GM12878 (cell line): ENCODE data around the gene RFPL2. TPM values are rescaled to one million over a fixed set of nuclear protein-coding genes. Genes with fewer than 3 reads are reported as not detected.
A peak's percentile ranks its signal among the peaks of the same experiment; 100 is the strongest.

Experiments used
- ATAC-seq: fragments of 200-7000 bp; cut with Tn5 transposase; 3 replicates; pipeline ENCODE4 v1.9.1; 2020; ENCODE audit warnings: mild to moderate bottlenecking, moderate library complexity
- Bru-seq: library from RNA; stranded (reverse); fragments of 400-500 nt; gene quantifications from one replicate; lab custom pipeline; 2021; lab: Mats Ljungman, UMichigan
- BruChase-seq, 2 experiments: library from RNA; stranded (reverse); fragments of 400-500 nt; gene quantifications; one replicate each; lab custom pipeline; 2021; lab: Mats Ljungman, UMichigan
- BruUV-seq: library from RNA; stranded (reverse); fragments of 400-500 nt; replicated peaks from 2 replicates; lab custom pipeline; 2021; lab: Mats Ljungman, UMichigan
- CTCF ChIA-PET: fragments of 300-600 bp; sonication (Branson Sonifier 250); formaldehyde crosslinking; extraction: SDS; loops from one replicate; lab custom pipeline; 2021; ENCODE audit warnings: inconsistent platforms; lab: Yijun Ruan, JAX
- POLR2A ChIA-PET: fragments of 350-600 bp; formaldehyde crosslinking; extraction: SDS; loops from one replicate; lab custom pipeline; 2021; ENCODE audit warnings: inconsistent platforms; lab: Charles Lee
- RAD21 ChIA-PET: fragments of 300-600 bp; sonication (Branson Sonifier 250); formaldehyde crosslinking; loops from one replicate; lab custom pipeline; 2023; ENCODE audit warnings: antibody characterized with exemption; ENCODE audit not compliant: unreplicated experiment; lab: Charles Lee
- SMC1A ChIA-PET: fragments of 300-600 bp; sonication (Branson Sonifier 250); formaldehyde crosslinking; loops from one replicate; lab custom pipeline; 2023; ENCODE audit not compliant: unreplicated experiment, uncharacterized antibody; lab: Charles Lee
- DNase-seq: peaks from one replicate; pipeline ENCODE4 v3.0.0-alpha.2; 2011; ENCODE audit warnings: low read depth, low spot score
- FAIRE-seq: peaks from 3 replicates; lab custom pipeline; 2011; peaks lifted over from hg19 to GRCh38; lab: Jason Lieb, UNC
- H2AFZ ChIP-seq: 2 replicates; pipeline ENCODE4 v1.6.0; 2011; ENCODE audit warnings: low read depth, low read length, control low read depth; ENCODE audit not compliant: control insufficient read depth
- H3K27ac ChIP-seq: 2 replicates; pipeline ENCODE4 v1.5.1; 2011; ENCODE audit warnings: control low read depth; ENCODE audit not compliant: control insufficient read depth, insufficient read depth
- H3K27me3 ChIP-seq, 2 experiments: replicated peaks in 1 of 2; 2 replicates each; pipeline versions ENCODE4 v1.6.0 to v1.6.1; 2011; ENCODE audit warnings: low read length in 1 of 2; ENCODE audit not compliant: control insufficient read depth in 2 of 2, insufficient read depth in 2 of 2
- H3K36me3 ChIP-seq, 2 experiments: 2 replicates each; pipeline ENCODE4 v1.5.1; 2011; ENCODE audit warnings: low read length in 1 of 2; ENCODE audit not compliant: control insufficient read depth in 2 of 2, insufficient read depth in 2 of 2
- H3K4me1 ChIP-seq: 2 replicates; pipeline ENCODE4 v1.6.1; 2011; ENCODE audit warnings: mild to moderate bottlenecking, low read length, moderate library complexity, mixed read lengths; ENCODE audit not compliant: control insufficient read depth, insufficient read depth
- H3K4me2 ChIP-seq: 2 replicates; pipeline ENCODE4 v1.6.0; 2011; ENCODE audit warnings: control low read depth; ENCODE audit not compliant: control insufficient read depth, insufficient read depth
- H3K4me3 ChIP-seq: fragments of 200-600 bp; sonication (generic); 2 replicates; pipeline ENCODE4 v1.5.1; 2016
- H3K79me2 ChIP-seq: 2 replicates; pipeline ENCODE4 v1.6.0; 2011; ENCODE audit warnings: low read length; ENCODE audit not compliant: control insufficient read depth, insufficient read depth
- H3K9ac ChIP-seq: 2 replicates; pipeline ENCODE4 v1.8.0; 2011; ENCODE audit warnings: low read length, control low read depth, mixed read lengths; ENCODE audit not compliant: control insufficient read depth, insufficient read depth
- H3K9me3 ChIP-seq: replicated peaks from 3 replicates; pipeline ENCODE4 v1.5.1; 2011; ENCODE audit warnings: mild to moderate bottlenecking, low read length; ENCODE audit not compliant: control insufficient read depth, insufficient read depth
- H4K20me1 ChIP-seq: 2 replicates; pipeline ENCODE4 v1.6.0; 2011; ENCODE audit not compliant: control insufficient read depth, insufficient read depth
- BCL11A ChIP-seq: IDR thresholded peaks from 2 replicates; pipeline ENCODE4 v1.6.1; 2011; ENCODE audit warnings: low read depth, low read length
- CBFB ChIP-seq: IDR thresholded peaks from 2 replicates; pipeline ENCODE4 v1.6.1; 2016; ENCODE audit warnings: antibody characterized with exemption, low read depth
- CHD4 ChIP-seq: fragments of 200-600 bp; sonication (generic); IDR thresholded peaks from 2 replicates; pipeline ENCODE4 v1.6.1; 2016; ENCODE audit warnings: mild to moderate bottlenecking
- E2F8 ChIP-seq: fragments of 450-650 bp; IDR thresholded peaks from 2 replicates; pipeline ENCODE4 v1.6.1; 2018; ENCODE audit warnings: mild to moderate bottlenecking, low read depth, moderate library complexity; ENCODE audit not compliant: partially characterized antibody
- IKZF2 ChIP-seq, 2 experiments: fragments of 450-650 bp; IDR thresholded peaks; 2 replicates each; pipeline ENCODE4 v1.6.1; 2017; ENCODE audit warnings: mild to moderate bottlenecking in 2 of 2, moderate library complexity in 2 of 2
- IRF4 ChIP-seq: IDR thresholded peaks from 2 replicates; pipeline ENCODE4 v1.6.1; 2011; ENCODE audit warnings: low read depth, low read length
- KDM1A ChIP-seq: fragments of 200-600 bp; sonication (generic); IDR thresholded peaks from 2 replicates; pipeline ENCODE4 v1.6.1; 2016; ENCODE audit warnings: borderline replicate concordance
- KLF5 ChIP-seq: fragments of 450-650 bp; IDR thresholded peaks from 2 replicates; pipeline ENCODE4 v1.6.1; 2014; ENCODE audit warnings: mild to moderate bottlenecking; ENCODE audit not compliant: partially characterized antibody
- MYC ChIP-seq: IDR thresholded peaks from 2 replicates; pipeline ENCODE4 v1.6.1; 2011; ENCODE audit warnings: mild to moderate bottlenecking, low read length, moderate library complexity, inconsistent platforms; ENCODE audit not compliant: insufficient read depth, insufficient replicate concordance, insufficient read length, severe bottlenecking
- RELB ChIP-seq: fragments of 450-650 bp; IDR thresholded peaks from 2 replicates; pipeline ENCODE4 v1.6.1; 2017; ENCODE audit warnings: low read depth, mild to moderate bottlenecking, moderate library complexity
- RFX5 ChIP-seq: IDR thresholded peaks from 2 replicates; pipeline ENCODE4 v1.6.1; 2011; ENCODE audit warnings: low read depth, low read length, improper control_type of control experiment
- SREBF2 ChIP-seq: IDR thresholded peaks from 2 replicates; pipeline ENCODE4 v1.6.1; 2012; ENCODE audit warnings: mild to moderate bottlenecking, low read length
- WRNIP1 ChIP-seq: IDR thresholded peaks from 2 replicates; pipeline ENCODE4 v1.6.1; 2011; ENCODE audit warnings: low read depth, low read length, improper control_type of control experiment, borderline replicate concordance
- ZBED1 ChIP-seq: IDR thresholded peaks from 2 replicates; pipeline ENCODE4 v1.6.1; 2016; ENCODE audit warnings: borderline replicate concordance
- ZNF274 ChIP-seq: IDR thresholded peaks from one replicate; pipeline ENCODE4 v1.8.0; 2011; ENCODE audit not compliant: insufficient read length, insufficient read depth
- WGBS: methylation state at CpG from one replicate; pipeline ENCODE4 v1.1.6; 2016; ENCODE audit warnings: low lambda C conversion rate; ENCODE audit not compliant: insufficient replicate concordance, insufficient coverage; ENCODE audit errors: missing lambda C conversion rate; 5-methylcytosine and 5-hydroxymethylcytosine counted together
- in situ Hi-C: fragments of 300-500 bp; cut with MboI; formaldehyde crosslinking; loops from 9 replicates; pipeline ENCODE4 v1.14.3; 2018; ENCODE audit warnings: mixed read lengths
- intact Hi-C: fragments of 100-400 bp; cut with micrococcal nuclease; formaldehyde crosslinking; loops from one replicate; pipeline ENCODE4 v1.14.2; 2022; ENCODE audit not compliant: unreplicated experiment
- long read RNA-seq, 2 experiments: library from polyadenylated mRNA; unstranded; transcript quantifications; one replicate each; pipeline ENCODE4 v2.0.0, GENCODE V29; 2019 to 2020
- polyA minus RNA-seq, 3 experiments: library from RNA; depleted of rRNA, polyadenylated mRNA; stranded (reverse); fragments of >200 nt; gene quantifications; 2 replicates each; pipeline ENCODE4 v1.2.3, GENCODE V29; 2011
- polyA plus RNA-seq, 11 experiments: library from polyadenylated mRNA; depleted of rRNA in 4 of 11; unstranded in 6 of 11; stranded (reverse) in 5 of 11; fragments of >200 nt; fragmentation: Nextera tagmentation in 4 of 11; fragmentation: Illumina TruSeq in 1 of 11; extraction: Ambion mirVana in 4 of 11; extraction: Trizol in 1 of 11; gene quantifications; 1 replicate in 1 of 11; 2 replicates in 10 of 11; pipeline versions ENCODE4 v1.2.1 to v1.2.3, GENCODE V29; 2011 to 2016; ENCODE audit warnings: inconsistent platforms in 2 of 11, missing spikeins in 2 of 11, low read depth in 1 of 11
- total RNA-seq, 4 experiments: library from RNA; depleted of rRNA in 3 of 4; stranded (reverse); fragments of >200 nt in 3 of 4; fragmentation: Illumina TruSeq in 1 of 4; extraction: Trizol in 1 of 4; gene quantifications; 2 replicates each; pipeline versions ENCODE4 v1.2.1 to v1.2.3, GENCODE V29; 2013 to 2021

Gene RFPL2
- not detected in 2 replicates for total RNA-seq (2013; cell fraction: nucleolus; rRNA removed)
- total RNA-seq (2014; rRNA removed) (not detected in 2 replicates), total RNA-seq (2014; rRNA removed; fragmentation: Illumina TruSeq; extraction: Trizol) (not detected in 2 replicates), total RNA-seq (2021) (not detected in 2 replicates), polyA plus RNA-seq (2011; rRNA removed) (not detected in 2 replicates), polyA plus RNA-seq (2014; fragmentation: Illumina TruSeq; extraction: Trizol) (not detected in 2 replicates), polyA plus RNA-seq (2014; fragmentation: Nextera tagmentation; extraction: Ambion mirVana) (not detected), polyA plus RNA-seq (2014; rRNA removed) (not detected in 2 replicates), polyA plus RNA-seq (2016; fragmentation: Nextera tagmentation; extraction: Ambion mirVana) (not detected), polyA minus RNA-seq (2011; rRNA and poly(A)+ RNA removed) (not detected in 2 replicates), Bru-seq, nascent RNA (not detected), BruChase-seq, experiment 1, labeled RNA remaining after a 6-hour chase (not detected), BruChase-seq, experiment 2, labeled RNA remaining after a 2-hour chase (percentile 6 among the genes with signal in this experiment)
- polyA plus RNA-seq (2011; ENCODE audit: low read depth), result not detected
- not detected in 2 replicates for polyA plus RNA-seq (2011; cell fraction: cytosol; rRNA removed)
- polyA plus RNA-seq (2011; cell fraction: nucleus; rRNA removed), result not detected in 2 replicates
- polyA plus RNA-seq (2012), result not detected in 2 replicates
- not detected in 2 replicates for polyA minus RNA-seq (2011; cell fraction: cytosol; rRNA and poly(A)+ RNA removed)
- not detected in 2 replicates for polyA minus RNA-seq (2011; cell fraction: nucleus; rRNA and poly(A)+ RNA removed)
- long read RNA-seq, experiment 1, result 0 reads
- long read RNA-seq, experiment 2, result 0 reads

- Histone ChIP-seq H3K9me3 (no peaks in the 10 kb centered on the region), H3K79me2 (no peaks in the 10 kb centered on the region), H2AFZ (no peak within 1 kb of the TSS), H3K4me3 (no peak within 1 kb of the TSS), H3K4me1 (no peaks in the 10 kb centered on the region), H3K27ac (no peak within 1 kb of the TSS), H3K9ac (no peak within 1 kb of the TSS), H3K27me3 (peaks cover 0 to 4% of the 10 kb centered on the region in 2 experiments; a peak in 2 of 4 replicates), H3K4me2 (no peak within 1 kb of the TSS), H4K20me1 (no peaks in the 10 kb centered on the region), H3K36me3 (no peaks in the 10 kb centered on the region)
- ChIA-PET CTCF (no interaction called here), POLR2A (no interaction called here), SMC1A (no interaction called here), RAD21 (no interaction called here)
- in situ Hi-C loops, result no loop called here
- WGBS, result 61% methylated on average over 39 of the region's 41 CpGs
- FAIRE-seq, result no peak
- intact Hi-C loops, result loop anchor here (5.0 to 10.0 kb wide), 3 partner anchors 100 to 267 kb away; partner anchors contain the start of gene FBXO7
- BruUV-seq, result no TSS peak
- no peak for DNase-seq
- peak; percentile 53 for ATAC-seq
- TF ChIP-seq BCL11A, result no peak
- TF ChIP-seq CHD4, result no peak
- no peak for TF ChIP-seq IKZF2 (IDR thresholded peaks at IDR 0.05)
- no peak for TF ChIP-seq CBFB
- TF ChIP-seq RELB, result no peak
- TF ChIP-seq RFX5, result no peak
- TF ChIP-seq ZNF274, result no peak
- TF ChIP-seq MYC, result no peak
- no peak for TF ChIP-seq ZBED1
- TF ChIP-seq KLF5, result no peak
- TF ChIP-seq KDM1A, result no peak
- no peak for TF ChIP-seq WRNIP1
- TF ChIP-seq IRF4, result no peak
- no peak for TF ChIP-seq SREBF2
- TF ChIP-seq E2F8, result no peak
These were observed at the start of gene RFPL2 for GRCh38 chr22:32204856-32205722. TSS of gene RFPL2 (minus strand) at chr22:32205073. CDS start at chr22:32202451, 2,622 bp downstream.
